Brain pericyte (primary cell): ENCODE data around the gene CXCL12.

Experiments
- DNase-seq: peaks from one replicate; pipeline ENCODE4 v3.0.0-alpha.2; 2012; ENCODE audit warnings: low read depth, low spot score

CXCL12 gene

GRCh38 chr10:44399659-44400451 is 15.0 kb upstream of the CXCL12 start:
- DNase-seq, result no peak

GRCh38 chr10:44398747-44399658 is 14.1 kb upstream of the CXCL12 start:
- DNase-seq, result no peak

- no peak for DNase-seq
Observed at GRCh38 chr10:44398271-44398670, 13.4 kb upstream of the CXCL12 start.

GRCh38 chr10:44397476-44398225 is 12.8 kb upstream of the CXCL12 start:
- no peak for DNase-seq

- DNase-seq, result no peak
Observed at GRCh38 chr10:44396671-44397191, 11.8 kb upstream of the CXCL12 start.

GRCh38 chr10:44395902-44396670 is 11.2 kb upstream of the CXCL12 start:
- no peak for DNase-seq

- DNase-seq, result no peak
Observed at GRCh38 chr10:44395396-44395795, 10.5 kb upstream of the CXCL12 start.

- DNase-seq, result no peak
Observed at GRCh38 chr10:44394696-44395381, 9.9 kb upstream of the CXCL12 start.

- no peak for DNase-seq
Observed at GRCh38 chr10:44393834-44394547, 9.1 kb upstream of the CXCL12 start.

GRCh38 chr10:44393051-44393630 is 8.2 kb upstream of the CXCL12 start:
- DNase-seq, result no peak

GRCh38 chr10:44392420-44392819 is 7.5 kb upstream of the CXCL12 start:
- no peak for DNase-seq

GRCh38 chr10:44391981-44392380 is 7.1 kb upstream of the CXCL12 start:
- DNase-seq, result no peak

- no peak for DNase-seq
Observed at GRCh38 chr10:44390585-44391072, 5.7 kb upstream of the CXCL12 start.

GRCh38 chr10:44389556-44389955 is 4.7 kb upstream of the CXCL12 start:
- no peak for DNase-seq

- DNase-seq, result no peak
Observed at GRCh38 chr10:44389150-44389549, 4.3 kb upstream of the CXCL12 start.

- DNase-seq, result no peak
Observed at GRCh38 chr10:44388641-44389040, 3.7 kb upstream of the CXCL12 start.

GRCh38 chr10:44387853-44388251 is 3.0 kb upstream of the CXCL12 start:
- DNase-seq, result no peak

- DNase-seq, result no peak
Observed at GRCh38 chr10:44386546-44387052, 1.7 kb upstream of the CXCL12 start.
